Measurements from ENCODE around the gene R3HDML. TPM values are rescaled to one million over a fixed set of nuclear protein-coding genes. Genes with fewer than 3 reads are reported as not detected.
A peak's percentile ranks its signal among the peaks of the same experiment; 100 is the strongest.

R3HDML gene
- total RNA-seq, 2 donors from 2014 or later = not detected

DNA sequence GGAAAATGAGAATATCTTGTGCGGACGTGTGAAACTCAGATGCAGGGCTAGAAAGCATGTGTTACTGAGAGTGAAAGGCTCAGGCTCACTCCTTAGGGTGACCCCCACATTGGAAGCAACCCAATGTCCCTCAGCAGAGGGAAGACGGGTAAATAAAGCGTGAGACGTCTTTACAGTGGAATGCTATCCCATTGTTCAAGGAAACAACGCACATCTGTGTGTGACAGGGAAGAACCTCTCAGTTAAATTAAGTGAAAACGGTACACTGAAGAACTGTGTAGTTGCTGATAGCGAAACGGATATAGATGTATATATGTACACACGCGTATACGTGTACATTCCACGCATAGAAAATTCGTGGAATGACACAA lies 19.5 kb downstream of the R3HDML start:
- Mint-ChIP-seq H3K27me3 (ENCODE audit: insufficient read depth) (no peaks in the 10 kb centered on the region), H3K4me3 (peak overlapping the region; percentile 72), H3K4me1 (peaks cover 54% of the 10 kb centered on the region), H3K27ac (peak overlapping the region; percentile 82), H3K36me3 (ENCODE audit: low read depth) (no peaks in the 10 kb centered on the region), H3K9me3 (no peaks in the 10 kb centered on the region)
- 79 to 88% methylated on average over 14 of the region's 14 CpGs for WGBS, 2 experiments (ENCODE audit: insufficient coverage in 1 of 2, insufficient read length in 1 of 2)
- Histone ChIP-seq H3K27ac (ENCODE audit: low read depth, low read length) (no peak overlapping the region), H3K4me1 (ENCODE audit: control insufficient read depth, insufficient read depth, low read length) (peaks cover 7% of the 10 kb centered on the region), H3K36me3 (ENCODE audit: control insufficient read depth, insufficient read depth, low read length) (no peaks in the 10 kb centered on the region), H3K4me3 (ENCODE audit: low read length) (peak overlapping the region; percentile 80), H3K9me3 (ENCODE audit: control insufficient read depth, low read length) (no peaks in the 10 kb centered on the region), H3K9ac (ENCODE audit: extremely low read depth, low read length, poor library complexity, severe bottlenecking) (peak overlapping the region; percentile 47), H3K27me3 (ENCODE audit: control insufficient read depth, insufficient read depth, low read length, poor library complexity, severe bottlenecking) (no peaks in the 10 kb centered on the region)
- no peak for DNase-seq
- TF ChIP-seq, protein P1, sequence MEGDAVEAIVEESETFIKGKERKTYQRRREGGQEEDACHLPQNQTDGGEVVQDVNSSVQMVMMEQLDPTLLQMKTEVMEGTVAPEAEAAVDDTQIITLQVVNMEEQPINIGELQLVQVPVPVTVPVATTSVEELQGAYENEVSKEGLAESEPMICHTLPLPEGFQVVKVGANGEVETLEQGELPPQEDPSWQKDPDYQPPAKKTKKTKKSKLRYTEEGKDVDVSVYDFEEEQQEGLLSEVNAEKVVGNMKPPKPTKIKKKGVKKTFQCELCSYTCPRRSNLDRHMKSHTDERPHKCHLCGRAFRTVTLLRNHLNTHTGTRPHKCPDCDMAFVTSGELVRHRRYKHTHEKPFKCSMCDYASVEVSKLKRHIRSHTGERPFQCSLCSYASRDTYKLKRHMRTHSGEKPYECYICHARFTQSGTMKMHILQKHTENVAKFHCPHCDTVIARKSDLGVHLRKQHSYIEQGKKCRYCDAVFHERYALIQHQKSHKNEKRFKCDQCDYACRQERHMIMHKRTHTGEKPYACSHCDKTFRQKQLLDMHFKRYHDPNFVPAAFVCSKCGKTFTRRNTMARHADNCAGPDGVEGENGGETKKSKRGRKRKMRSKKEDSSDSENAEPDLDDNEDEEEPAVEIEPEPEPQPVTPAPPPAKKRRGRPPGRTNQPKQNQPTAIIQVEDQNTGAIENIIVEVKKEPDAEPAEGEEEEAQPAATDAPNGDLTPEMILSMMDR (conservative IDR thresholded peaks at IDR 0.05) = no peak

DNA sequence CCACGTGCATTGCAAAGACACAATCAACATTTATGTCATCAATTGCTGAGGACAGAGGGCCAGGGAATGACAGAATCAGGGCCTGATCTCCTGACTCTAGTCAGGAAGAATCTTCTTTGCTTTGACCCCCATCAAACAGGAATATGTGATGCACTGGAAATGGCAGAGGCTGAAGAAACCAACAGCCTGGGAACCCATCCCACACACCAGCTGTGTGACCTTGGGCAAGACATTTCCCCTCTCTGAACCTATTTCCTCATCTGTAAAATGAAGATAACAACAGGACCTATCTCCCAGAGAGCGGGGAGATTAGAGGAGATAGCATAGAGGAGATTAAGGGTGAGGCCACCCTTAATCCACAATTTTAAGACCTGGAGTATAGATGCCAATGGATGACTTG lies 20.2 kb downstream of the R3HDML start:
- H3K4me1 ChIP-seq (ENCODE audit: control insufficient read depth, insufficient read depth, low read length) = peaks cover 7% of the 10 kb centered on the region
- Mint-ChIP-seq H3K9me3 (no peaks in the 10 kb centered on the region), H3K36me3 (ENCODE audit: low read depth) (no peaks in the 10 kb centered on the region), H3K27me3 (ENCODE audit: insufficient read depth) (no peaks in the 10 kb centered on the region), H3K4me3 (peak overlapping the region; percentile 72), H3K4me1 (peaks cover 53% of the 10 kb centered on the region), H3K27ac (peak overlapping the region; percentile 82)
- peak overlapping the region; percentile 47 for H3K9ac ChIP-seq (ENCODE audit: extremely low read depth, low read length, poor library complexity, severe bottlenecking)
- no peak for DNase-seq
- no peaks in the 10 kb centered on the region for H3K36me3 ChIP-seq (ENCODE audit: control insufficient read depth, insufficient read depth, low read length)
- no peaks in the 10 kb centered on the region for H3K27me3 ChIP-seq (ENCODE audit: control insufficient read depth, insufficient read depth, low read length, poor library complexity, severe bottlenecking)
- H3K27ac ChIP-seq (ENCODE audit: low read depth, low read length) = no peak overlapping the region
- H3K9me3 ChIP-seq (ENCODE audit: control insufficient read depth, low read length) = no peaks in the 10 kb centered on the region
- TF ChIP-seq, protein P1 (conservative IDR thresholded peaks at IDR 0.05) = no peak
- peak overlapping the region; percentile 80 for H3K4me3 ChIP-seq (ENCODE audit: low read length)
- WGBS, 2 experiments (ENCODE audit: insufficient coverage in 1 of 2, insufficient read length in 1 of 2) = 76 to 100% methylated on average over 1 to 2 of the region's 2 CpGs

DNA sequence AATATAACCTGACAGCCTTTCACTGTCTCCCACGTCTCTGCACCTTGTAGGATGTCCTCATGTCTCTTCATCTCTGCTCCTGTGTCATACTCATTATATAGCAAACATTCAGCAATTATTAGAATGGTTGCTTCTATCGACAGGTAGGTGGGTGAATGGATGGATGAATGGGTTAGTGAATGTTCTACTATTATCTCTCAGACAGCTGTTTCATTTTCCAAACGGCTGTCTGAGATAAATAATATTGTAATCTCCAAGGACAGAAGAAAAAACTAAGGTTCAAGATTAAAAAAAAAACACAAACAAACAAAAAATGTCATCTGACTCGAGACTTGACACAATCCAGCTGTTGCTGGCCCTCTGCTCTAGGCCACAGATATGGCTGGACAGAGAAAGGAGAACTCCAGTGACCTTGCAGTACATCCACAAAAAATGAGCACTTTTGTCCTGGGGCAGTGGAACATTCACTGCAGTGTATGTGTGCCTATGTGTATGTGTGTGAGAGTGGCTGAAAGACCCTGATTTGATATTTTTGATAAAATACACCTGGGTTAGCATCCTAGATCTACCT lies 20.8 kb downstream of the R3HDML start:
- Histone ChIP-seq H3K27me3 (ENCODE audit: control insufficient read depth, insufficient read depth, low read length, poor library complexity, severe bottlenecking) (no peaks in the 10 kb centered on the region), H3K9ac (ENCODE audit: extremely low read depth, low read length, poor library complexity, severe bottlenecking) (no peak overlapping the region), H3K36me3 (ENCODE audit: control insufficient read depth, insufficient read depth, low read length) (no peaks in the 10 kb centered on the region), H3K4me3 (ENCODE audit: low read length) (peak overlapping the region; percentile 80), H3K4me1 (ENCODE audit: control insufficient read depth, insufficient read depth, low read length) (peaks cover 7% of the 10 kb centered on the region), H3K9me3 (ENCODE audit: control insufficient read depth, low read length) (no peaks in the 10 kb centered on the region), H3K27ac (ENCODE audit: low read depth, low read length) (no peak overlapping the region)
- Mint-ChIP-seq H3K9me3 (no peaks in the 10 kb centered on the region), H3K4me3 (peak overlapping the region; percentile 72), H3K27me3 (ENCODE audit: insufficient read depth) (no peaks in the 10 kb centered on the region), H3K36me3 (ENCODE audit: low read depth) (no peaks in the 10 kb centered on the region), H3K4me1 (peaks cover 48% of the 10 kb centered on the region), H3K27ac (no peak overlapping the region)
- TF ChIP-seq, protein P1 (conservative IDR thresholded peaks at IDR 0.05) = no peak
- WGBS, 2 experiments (ENCODE audit: insufficient coverage in 1 of 2, insufficient read length in 1 of 2) = 88% methylated on average over 3 of the region's 4 CpGs; no CpG with 5 or more reads in 1 of the 2 experiments
- DNase-seq = no peak

Measured in endodermal cell (in vitro differentiated cells).